DOHH2 (cell line): ENCODE data around the gene OXCT2.

Source experiments
- H3F3A ChIP-seq: fragments of 200-600 bp; sonication (generic), shearing (Covaris generic); 2 replicates; pipeline ENCODE4 v1.6.0; 2016; ENCODE audit warnings: antibody characterized with exemption, mild to moderate bottlenecking; ENCODE audit not compliant: control insufficient read depth, insufficient read depth
- H3K27ac ChIP-seq: fragments of 200-600 bp; sonication (generic); 2 replicates; pipeline ENCODE4 v1.5.1; 2014; ENCODE audit warnings: low read depth, mild to moderate bottlenecking, low read length, moderate library complexity
- H3K27me3 ChIP-seq: fragments of 200-600 bp; sonication (generic); 2 replicates; pipeline ENCODE4 v1.6.1; 2014; ENCODE audit warnings: mild to moderate bottlenecking, low read length, mixed read lengths; ENCODE audit not compliant: control insufficient read depth
- H3K36me3 ChIP-seq: fragments of 200-600 bp; sonication (generic); 2 replicates; pipeline ENCODE4 v1.6.1; 2014; ENCODE audit warnings: mild to moderate bottlenecking, low read length, moderate library complexity, mixed read lengths; ENCODE audit not compliant: control insufficient read depth
- H3K4me1 ChIP-seq: fragments of 200-600 bp; sonication (generic); 2 replicates; pipeline ENCODE4 v1.6.1; 2014; ENCODE audit warnings: mild to moderate bottlenecking, low read length, mixed read lengths; ENCODE audit not compliant: control insufficient read depth
- H3K4me2 ChIP-seq: fragments of 200-600 bp; sonication (generic); 2 replicates; pipeline ENCODE4 v1.6.0; 2014; ENCODE audit warnings: mild to moderate bottlenecking, low read length, moderate library complexity
- H3K4me3 ChIP-seq: fragments of 200-600 bp; sonication (generic); 2 replicates; pipeline ENCODE4 v1.5.1; 2014; ENCODE audit warnings: mild to moderate bottlenecking, low read length, mixed read lengths
- H3K79me2 ChIP-seq: fragments of 200-600 bp; sonication (generic); 2 replicates; pipeline ENCODE4 v1.6.1; 2014; ENCODE audit warnings: mild to moderate bottlenecking, low read length, mixed read lengths; ENCODE audit not compliant: control insufficient read depth
- H3K9me2 ChIP-seq: fragments of 200-600 bp; sonication (generic); replicated peaks from 2 replicates; pipeline ENCODE4 v1.6.1; 2014; ENCODE audit warnings: mild to moderate bottlenecking, low read length, mixed read lengths; ENCODE audit not compliant: control insufficient read depth
- H3K9me3 ChIP-seq: fragments of 200-600 bp; sonication (generic); 2 replicates; pipeline ENCODE4 v1.6.1; 2014; ENCODE audit warnings: antibody characterized with exemption, low read length, mixed read lengths; ENCODE audit not compliant: control insufficient read depth, insufficient read depth
- H4K20me1 ChIP-seq: fragments of 200-600 bp; sonication (generic); 2 replicates; pipeline ENCODE4 v1.6.0; 2014; ENCODE audit warnings: low read depth, mild to moderate bottlenecking, antibody characterized with exemption, low read length, moderate library complexity; ENCODE audit not compliant: control insufficient read depth, insufficient read depth
- EZH2phosphoT487 ChIP-seq: fragments of 200-600 bp; sonication (generic); IDR thresholded peaks from 2 replicates; pipeline ENCODE4 v1.6.1; 2017; ENCODE audit warnings: borderline replicate concordance, mild to moderate bottlenecking, antibody characterized with exemption, low read length, moderate library complexity, mixed read lengths
- TF ChIP-seq, protein P1 (sequence below): fragments of 200-600 bp; sonication (generic); IDR thresholded peaks from one replicate; pipeline ENCODE4 v1.5.1; 2014; ENCODE audit warnings: antibody characterized with exemption, mild to moderate bottlenecking, low read depth, low read length; ENCODE audit not compliant: poor library complexity, severe bottlenecking

OXCT2 gene

GRCh38 chr1:39751595-39751994, 19.6 kb downstream of the OXCT2 start:
- no peaks in the 10 kb centered on the region for H4K20me1 ChIP-seq
- no peaks in the 10 kb centered on the region for H3K9me2 ChIP-seq
- H3K27me3 ChIP-seq, result no peaks in the 10 kb centered on the region
- H3K36me3 ChIP-seq, result peaks cover 84% of the 10 kb centered on the region
- H3F3A ChIP-seq, result no peaks in the 10 kb centered on the region
- TF ChIP-seq, protein P1, sequence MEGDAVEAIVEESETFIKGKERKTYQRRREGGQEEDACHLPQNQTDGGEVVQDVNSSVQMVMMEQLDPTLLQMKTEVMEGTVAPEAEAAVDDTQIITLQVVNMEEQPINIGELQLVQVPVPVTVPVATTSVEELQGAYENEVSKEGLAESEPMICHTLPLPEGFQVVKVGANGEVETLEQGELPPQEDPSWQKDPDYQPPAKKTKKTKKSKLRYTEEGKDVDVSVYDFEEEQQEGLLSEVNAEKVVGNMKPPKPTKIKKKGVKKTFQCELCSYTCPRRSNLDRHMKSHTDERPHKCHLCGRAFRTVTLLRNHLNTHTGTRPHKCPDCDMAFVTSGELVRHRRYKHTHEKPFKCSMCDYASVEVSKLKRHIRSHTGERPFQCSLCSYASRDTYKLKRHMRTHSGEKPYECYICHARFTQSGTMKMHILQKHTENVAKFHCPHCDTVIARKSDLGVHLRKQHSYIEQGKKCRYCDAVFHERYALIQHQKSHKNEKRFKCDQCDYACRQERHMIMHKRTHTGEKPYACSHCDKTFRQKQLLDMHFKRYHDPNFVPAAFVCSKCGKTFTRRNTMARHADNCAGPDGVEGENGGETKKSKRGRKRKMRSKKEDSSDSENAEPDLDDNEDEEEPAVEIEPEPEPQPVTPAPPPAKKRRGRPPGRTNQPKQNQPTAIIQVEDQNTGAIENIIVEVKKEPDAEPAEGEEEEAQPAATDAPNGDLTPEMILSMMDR, result no peak
- no peak for TF ChIP-seq EZH2phosphoT487
- no peaks in the 10 kb centered on the region for H3K79me2 ChIP-seq
- H3K4me2 ChIP-seq, result no peak overlapping the region
- no peaks in the 10 kb centered on the region for H3K4me1 ChIP-seq
- no peak overlapping the region for H3K27ac ChIP-seq
- no peaks in the 10 kb centered on the region for H3K9me3 ChIP-seq
- H3K4me3 ChIP-seq, result no peak overlapping the region

GRCh38 chr1:39745016-39745670, 26.0 kb downstream of the OXCT2 start:
- H3K36me3 ChIP-seq, result peaks cover 91% of the 10 kb centered on the region

GRCh38 chr1:39738622-39739366, 32.4 kb downstream of the OXCT2 start, which contains the start of gene PPIE:
PPIE (plus strand) TSS chr1:39738882; CDS start chr1:39738901, 19 bp downstream.
- no peaks in the 10 kb centered on the region for H3K9me3 ChIP-seq
- TF ChIP-seq, protein P1, result no peak
- no peak for TF ChIP-seq EZH2phosphoT487
- H3F3A ChIP-seq, result no peaks in the 10 kb centered on the region
- H3K4me1 ChIP-seq, result peaks cover 17% of the 10 kb centered on the region
- H3K27ac ChIP-seq, result peak within 1 kb of the TSS; percentile 16; the same call in 1 of the 2 replicates
- peak within 1 kb of the TSS; percentile 97 for H3K4me3 ChIP-seq
- peak within 1 kb of the TSS; percentile 96 for H3K4me2 ChIP-seq
- no peaks in the 10 kb centered on the region for H3K9me2 ChIP-seq
- H3K36me3 ChIP-seq, result peaks cover 47% of the 10 kb centered on the region
- peaks cover 7% of the 10 kb centered on the region; the same call in 1 of the 2 replicates for H3K27me3 ChIP-seq
- H3K79me2 ChIP-seq, result peaks cover 30% of the 10 kb centered on the region
- no peaks in the 10 kb centered on the region for H4K20me1 ChIP-seq

More at GRCh38 chr1:39745016-39745670, 26.0 kb downstream of the OXCT2 start:
- Histone ChIP-seq H3K4me3 (no peak overlapping the region), H3K27me3 (no peaks in the 10 kb centered on the region), H3K4me2 (no peak overlapping the region), H3K9me3 (no peaks in the 10 kb centered on the region), H4K20me1 (0 out of 2 replicates have a peak, but pooled peaks cover 4% of the 10 kb centered on the region), H3K79me2 (peaks cover 14% of the 10 kb centered on the region), H3K4me1 (peaks cover 2% of the 10 kb centered on the region), H3F3A (no peaks in the 10 kb centered on the region), H3K27ac (no peak overlapping the region), H3K9me2 (no peaks in the 10 kb centered on the region)
- no peak for TF ChIP-seq EZH2phosphoT487
- TF ChIP-seq, protein P1, result no peak
